Natural killer cell (primary cell): Measurements from ENCODE around the gene THAP7. TPM values are rescaled to one million over a fixed set of nuclear protein-coding genes. Genes with fewer than 3 reads are reported as not detected.

Source experiments
- ATAC-seq, 3 donors: fragments of 150-1000 bp in 2 of 3; fragments of 200-7000 bp in 1 of 3; cut with Tn5 transposase; 1 replicate in 1 of 3; 2 replicates in 2 of 3; pipeline ENCODE4 v1.10.0; 2021; ENCODE audit warnings: mild to moderate bottlenecking in 2 of 3, moderate library complexity in 2 of 3
- DNase-seq, 2 donors: peaks; one replicate each; pipeline versions ENCODE4 v3.0.0 to v3.0.0-alpha.2; 2013 to 2021; ENCODE audit warnings: mixed read lengths in 1 of 2
- H3K27ac ChIP-seq: one replicate; pipeline ENCODE4 v1.5.1; 2013; ENCODE audit warnings: mild to moderate bottlenecking, low read length
- H3K27me3 ChIP-seq: one replicate; pipeline ENCODE4 v1.6.1; 2013; ENCODE audit warnings: low read length; ENCODE audit not compliant: control insufficient read depth, insufficient read depth
- H3K36me3 ChIP-seq: one replicate; pipeline ENCODE4 v1.6.1; 2013; ENCODE audit warnings: low read length; ENCODE audit not compliant: control insufficient read depth, insufficient read depth
- H3K4me1 ChIP-seq: one replicate; pipeline ENCODE4 v1.6.1; 2013; ENCODE audit warnings: low read length; ENCODE audit not compliant: control insufficient read depth, insufficient read depth
- H3K4me3 ChIP-seq: one replicate; pipeline ENCODE4 v1.5.1; 2013; ENCODE audit warnings: low read length
- H3K9me3 ChIP-seq: one replicate; pipeline ENCODE4 v1.6.1; 2013; ENCODE audit warnings: low read length; ENCODE audit not compliant: control insufficient read depth, insufficient read depth
- H3K27ac Mint-ChIP-seq, 2 donors: one replicate each; pipeline ENCODE4 v1.8.0; 2022; ENCODE audit warnings: mild to moderate bottlenecking in 2 of 2, mixed read lengths in 2 of 2, moderate library complexity in 1 of 2
- H3K27me3 Mint-ChIP-seq, 2 donors: one replicate each; pipeline ENCODE4 v1.8.0; 2022; ENCODE audit warnings: low read depth in 2 of 2, mixed read lengths in 2 of 2
- H3K36me3 Mint-ChIP-seq: one replicate; pipeline ENCODE4 v1.8.0; 2022; ENCODE audit warnings: mixed read lengths
- H3K4me1 Mint-ChIP-seq, 2 donors: one replicate each; pipeline ENCODE4 v1.8.0; 2022; ENCODE audit warnings: mixed read lengths in 2 of 2
- H3K4me3 Mint-ChIP-seq: one replicate; pipeline ENCODE4 v1.8.0; 2022; ENCODE audit warnings: mild to moderate bottlenecking, moderate library complexity, mixed read lengths
- H3K9me3 Mint-ChIP-seq, 2 donors: one replicate each; pipeline ENCODE4 v1.8.0; 2022; ENCODE audit warnings: mixed read lengths in 2 of 2
- WGBS: methylation state at CpG from one replicate; pipeline ENCODE4 v1.1.7; 2013; ENCODE audit warnings: missing lambda C conversion rate; ENCODE audit not compliant: insufficient coverage; 5-methylcytosine and 5-hydroxymethylcytosine counted together
- intact Hi-C: fragments of 100-400 bp; cut with micrococcal nuclease; formaldehyde crosslinking; loops from one replicate; pipeline ENCODE4 v1.14.2; 2022
- total RNA-seq, 4 donors: library from RNA; stranded (reverse); fragments of 120-200 nt in 1 of 4; gene quantifications; one replicate each; pipeline versions ENCODE4 v1.2.3 to v1.2.4, GENCODE V29; 2013 to 2022
- TF ChIP-seq, protein P1 (sequence below): fragments of 200-600 bp; IDR thresholded peaks from one replicate; pipeline ENCODE4 v1.8.0; 2022; ENCODE audit warnings: antibody characterized with exemption

The THAP7 gene
- total RNA-seq, 3 donors from 2014 or later (not counting 1 experiment from before 2014, with no cell fraction given): 24.1 to 40.0 (median 26.8) TPM

- H3K4me1 Mint-ChIP-seq: peaks cover 6 to 10% of the 10 kb centered on the region in 2 donors
- Histone ChIP-seq H3K4me1 (peaks cover 10% of the 10 kb centered on the region), H3K27me3 (no peaks in the 10 kb centered on the region), H3K4me3 (no peak overlapping the region), H3K9me3 (no peaks in the 10 kb centered on the region), H3K36me3 (no peaks in the 10 kb centered on the region), H3K27ac (no peak overlapping the region)
- no peaks in the 10 kb centered on the region for H3K27me3 Mint-ChIP-seq
- 82% methylated on average over 8 of the region's 10 CpGs for WGBS
- intact Hi-C loops: no loop called here
- ATAC-seq: no peak
- H3K4me3 Mint-ChIP-seq: no peak overlapping the region
- no peaks in the 10 kb centered on the region for H3K9me3 Mint-ChIP-seq
- no peak overlapping the region for H3K27ac Mint-ChIP-seq
- TF ChIP-seq, protein P1, sequence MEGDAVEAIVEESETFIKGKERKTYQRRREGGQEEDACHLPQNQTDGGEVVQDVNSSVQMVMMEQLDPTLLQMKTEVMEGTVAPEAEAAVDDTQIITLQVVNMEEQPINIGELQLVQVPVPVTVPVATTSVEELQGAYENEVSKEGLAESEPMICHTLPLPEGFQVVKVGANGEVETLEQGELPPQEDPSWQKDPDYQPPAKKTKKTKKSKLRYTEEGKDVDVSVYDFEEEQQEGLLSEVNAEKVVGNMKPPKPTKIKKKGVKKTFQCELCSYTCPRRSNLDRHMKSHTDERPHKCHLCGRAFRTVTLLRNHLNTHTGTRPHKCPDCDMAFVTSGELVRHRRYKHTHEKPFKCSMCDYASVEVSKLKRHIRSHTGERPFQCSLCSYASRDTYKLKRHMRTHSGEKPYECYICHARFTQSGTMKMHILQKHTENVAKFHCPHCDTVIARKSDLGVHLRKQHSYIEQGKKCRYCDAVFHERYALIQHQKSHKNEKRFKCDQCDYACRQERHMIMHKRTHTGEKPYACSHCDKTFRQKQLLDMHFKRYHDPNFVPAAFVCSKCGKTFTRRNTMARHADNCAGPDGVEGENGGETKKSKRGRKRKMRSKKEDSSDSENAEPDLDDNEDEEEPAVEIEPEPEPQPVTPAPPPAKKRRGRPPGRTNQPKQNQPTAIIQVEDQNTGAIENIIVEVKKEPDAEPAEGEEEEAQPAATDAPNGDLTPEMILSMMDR: no peak
- no peaks in the 10 kb centered on the region for H3K36me3 Mint-ChIP-seq
- DNase-seq: no peak
Observed at GRCh38 chr22:21022507-21022906, 20.6 kb upstream of the THAP7 start.

- H3K4me1 Mint-ChIP-seq: peaks cover 6 to 18% of the 10 kb centered on the region in 2 donors
- no peaks in the 10 kb centered on the region for H3K9me3 ChIP-seq
- peaks cover 11% of the 10 kb centered on the region for H3K4me1 ChIP-seq
- ATAC-seq (peak in 2 of 3 donors; percentile 52 to 69), DNase-seq (peak in 1 of 2 donors; percentile 49)
- no peaks in the 10 kb centered on the region for H3K36me3 Mint-ChIP-seq
- no peaks in the 10 kb centered on the region for H3K27me3 Mint-ChIP-seq
- TF ChIP-seq, protein P1: no peak
- 67% methylated on average over 7 of the region's 7 CpGs for WGBS
- H3K27me3 ChIP-seq: no peaks in the 10 kb centered on the region
- no peak overlapping the region for H3K27ac ChIP-seq
- H3K9me3 Mint-ChIP-seq: no peaks in the 10 kb centered on the region
- no peaks in the 10 kb centered on the region for H3K36me3 ChIP-seq
- H3K4me3 ChIP-seq: no peak overlapping the region
- H3K27ac Mint-ChIP-seq: no peak overlapping the region
- H3K4me3 Mint-ChIP-seq: no peak overlapping the region
- intact Hi-C loops: no loop called here
Observed at GRCh38 chr22:21020802-21021429, 19.0 kb upstream of the THAP7 start.

- no peaks in the 10 kb centered on the region for H3K36me3 ChIP-seq
- Mint-ChIP-seq H3K36me3 (no peaks in the 10 kb centered on the region), H3K4me3 (no peak overlapping the region), H3K4me1 (peaks cover 16 to 29% of the 10 kb centered on the region in 2 donors), H3K27me3 (no peaks in the 10 kb centered on the region), H3K9me3 (no peaks in the 10 kb centered on the region), H3K27ac (no peak overlapping the region)
- intact Hi-C loops: no loop called here
- DNase-seq (no peak), ATAC-seq (no peak)
- H3K4me3 ChIP-seq: no peak overlapping the region
- H3K27me3 ChIP-seq: no peaks in the 10 kb centered on the region
- TF ChIP-seq, protein P1: no peak
- peaks cover 28% of the 10 kb centered on the region for H3K4me1 ChIP-seq
- no peak overlapping the region for H3K27ac ChIP-seq
- H3K9me3 ChIP-seq: no peaks in the 10 kb centered on the region
- WGBS: 90% methylated on average over 4 of the region's 4 CpGs
Observed at GRCh38 chr22:21018314-21018713, 16.4 kb upstream of the THAP7 start.
